Endothelial cell of umbilical vein (primary cell): Measurements from ENCODE around the gene RTN1. TPM values are rescaled to one million over a fixed set of nuclear protein-coding genes. Genes with fewer than 3 reads are reported as not detected.

Experiments
- BruUV-seq: library from RNA; stranded (reverse); fragments of 400-500 nt; replicated peaks from 2 replicates; lab custom pipeline; 2021; lab: Mats Ljungman, UMichigan
- CTCF ChIA-PET: fragments of 300-600, 350-600 bp; sonication (Branson Sonifier 250); formaldehyde crosslinking; loops from one replicate; lab custom pipeline; 2021; ENCODE audit warnings: antibody characterized with exemption, inconsistent platforms; lab: Charles Lee
- POLR2A ChIA-PET: fragments of 300-600, 350-600 bp; sonication (Branson Sonifier 250); formaldehyde crosslinking; loops from one replicate; lab custom pipeline; 2021; ENCODE audit warnings: antibody characterized with exemption, inconsistent platforms; lab: Charles Lee
- DNase-seq: peaks from one replicate; pipeline ENCODE4 v3.0.0-alpha.2; 2011; ENCODE audit warnings: low read depth, low spot score
- FAIRE-seq: peaks from 2 replicates; lab custom pipeline; 2011; peaks lifted over from hg19 to GRCh38; lab: Jason Lieb, UNC
- H2AFZ ChIP-seq: 2 replicates; pipeline ENCODE4 v1.6.0; 2012; ENCODE audit warnings: low read depth, low read length, control low read depth, inconsistent platforms
- H3K27ac ChIP-seq: 2 replicates; pipeline ENCODE4 v1.5.1; 2011; ENCODE audit warnings: low read depth, mild to moderate bottlenecking, control low read depth, low read length, moderate library complexity; ENCODE audit not compliant: insufficient read depth
- H3K27me3 ChIP-seq, 2 experiments: 2 replicates each; pipeline versions ENCODE4 v1.6.0 to v1.6.1; 2011; ENCODE audit warnings: low read length in 2 of 2, mixed read lengths in 1 of 2; ENCODE audit not compliant: control insufficient read depth in 2 of 2, insufficient read depth in 2 of 2
- H3K36me3 ChIP-seq, 2 experiments: 2 replicates in 1 of 2; 3 replicates in 1 of 2; pipeline ENCODE4 v1.5.1; 2011; ENCODE audit warnings: low read length in 2 of 2, mild to moderate bottlenecking in 1 of 2, moderate library complexity in 1 of 2; ENCODE audit not compliant: control insufficient read depth in 2 of 2, insufficient read depth in 2 of 2; ENCODE audit errors: extremely low read depth in 1 of 2
- H3K4me1 ChIP-seq: 3 replicates; pipeline ENCODE4 v1.5.1; 2011; ENCODE audit warnings: mild to moderate bottlenecking, low read length; ENCODE audit not compliant: control insufficient read depth, insufficient read depth; ENCODE audit errors: extremely low read depth
- H3K4me2 ChIP-seq: 2 replicates; pipeline ENCODE4 v1.6.1; 2011; ENCODE audit warnings: low read length, control low read depth, mixed read lengths; ENCODE audit not compliant: insufficient read depth
- H3K4me3 ChIP-seq, 3 experiments: fragments of 200-600 bp in 1 of 3; sonication (generic), shearing (Covaris generic) in 1 of 3; replicated peaks in 1 of 3; 2 replicates each; pipeline ENCODE4 v1.5.1; 2011 to 2016; ENCODE audit warnings: control low read depth in 3 of 3, low read length in 3 of 3, mild to moderate bottlenecking in 2 of 3, inconsistent platforms in 1 of 3, low read depth in 1 of 3, moderate library complexity in 1 of 3; ENCODE audit not compliant: insufficient read depth in 1 of 3
- H3K79me2 ChIP-seq: 2 replicates; pipeline ENCODE4 v1.6.0; 2012; ENCODE audit warnings: low read length, inconsistent platforms; ENCODE audit not compliant: control insufficient read depth, insufficient read depth
- H3K9ac ChIP-seq: replicated peaks from 2 replicates; pipeline ENCODE3; 2011; ENCODE audit warnings: low read length, control low read depth; ENCODE audit not compliant: insufficient read depth; ENCODE audit errors: extremely low read depth
- H3K9me1 ChIP-seq: replicated peaks from 3 replicates; pipeline ENCODE4 v1.6.0; 2011; ENCODE audit warnings: mild to moderate bottlenecking, low read length; ENCODE audit not compliant: control insufficient read depth, insufficient read depth; ENCODE audit errors: extremely low read depth
- H3K9me3 ChIP-seq: replicated peaks from 2 replicates; pipeline ENCODE4 v1.5.1; 2012; ENCODE audit warnings: low read length, inconsistent platforms; ENCODE audit not compliant: control insufficient read depth, insufficient read depth
- H4K20me1 ChIP-seq: replicated peaks from 2 replicates; pipeline ENCODE3; 2011; ENCODE audit warnings: mild to moderate bottlenecking, low read length; ENCODE audit not compliant: control insufficient read depth, insufficient read depth; ENCODE audit errors: extremely low read depth
- CTCF ChIP-seq, 2 donors: IDR thresholded peaks; 1 replicate in 1 of 2; 2 replicates in 1 of 2; pipeline ENCODE4 v1.5.1; 2011; ENCODE audit warnings: low read length in 2 of 2, mild to moderate bottlenecking in 2 of 2, moderate library complexity in 2 of 2, control low read depth in 1 of 2, inconsistent platforms in 1 of 2, low read depth in 1 of 2; ENCODE audit not compliant: insufficient read depth in 1 of 2; ENCODE audit errors: extremely low read depth in 1 of 2
- EZH2 ChIP-seq: IDR thresholded peaks from 2 replicates; pipeline ENCODE4 v1.6.1; 2012; ENCODE audit warnings: borderline replicate concordance, low read depth, mild to moderate bottlenecking, moderate library complexity, low read length, inconsistent platforms; ENCODE audit not compliant: severe bottlenecking
- FOS ChIP-seq: IDR thresholded peaks from 2 replicates; pipeline ENCODE4 v1.6.1; 2011; ENCODE audit warnings: mild to moderate bottlenecking, low read length, moderate library complexity, borderline replicate concordance; ENCODE audit not compliant: insufficient read depth
- GATA2 ChIP-seq: IDR thresholded peaks from 2 replicates; pipeline ENCODE4 v1.7.0; 2011; ENCODE audit warnings: low read depth, mild to moderate bottlenecking, moderate library complexity, mixed read lengths, low read length; ENCODE audit not compliant: insufficient read length, insufficient read depth
- JUN ChIP-seq: IDR thresholded peaks from 2 replicates; pipeline ENCODE4 v1.6.1; 2011; ENCODE audit warnings: borderline replicate concordance, low read depth; ENCODE audit not compliant: insufficient read length, insufficient read depth
- MYC ChIP-seq: IDR thresholded peaks from one replicate; pipeline ENCODE4 v1.6.1; 2011; ENCODE audit warnings: mild to moderate bottlenecking, low read depth, low read length
- POLR2A ChIP-seq: IDR thresholded peaks from 2 replicates; pipeline ENCODE4 v1.6.1; 2012; ENCODE audit warnings: low read depth, mild to moderate bottlenecking, control low read depth, low read length
- POLR2AphosphoS5 ChIP-seq: IDR thresholded peaks from 2 replicates; pipeline ENCODE4 v1.6.1; 2012; ENCODE audit warnings: low read depth, mild to moderate bottlenecking, control low read depth, low read length, moderate library complexity; ENCODE audit not compliant: insufficient read depth
- dilution Hi-C: fragments of 300-500 bp; cut with MboI; formaldehyde crosslinking; loops from one replicate; pipeline ENCODE4 v1.15.0; 2019; ENCODE audit warnings: low sequenced_read_pairs; ENCODE audit not compliant: extremely low pct_ligation_motif_present
- intact Hi-C: fragments of 100-400 bp; cut with micrococcal nuclease; formaldehyde crosslinking; loops from one replicate; pipeline ENCODE4 v1.10.0; 2022
- polyA plus RNA-seq, 4 experiments: library from polyadenylated mRNA; depleted of rRNA in 3 of 4; stranded (reverse) in 3 of 4; unstranded in 1 of 4; fragments of >200 nt; gene quantifications; 2 replicates each; pipeline versions ENCODE4 v1.2.1 to v1.2.3, GENCODE V29; 2011 to 2012; ENCODE audit warnings: missing spikeins in 1 of 4
- total RNA-seq: library from RNA; stranded (reverse); gene quantifications from 2 replicates; pipeline ENCODE4 v1.2.3, GENCODE V29; 2021
- TF ChIP-seq, protein P1 (sequence below): IDR thresholded peaks from 2 replicates; pipeline ENCODE4 v1.6.1; 2011; ENCODE audit not compliant: insufficient read depth, insufficient read length

RTN1 gene
- total and polyA plus RNA-seq, 2 donors (not counting 3 experiments of a cell fraction or from before 2014, with no cell fraction given) = 0.10 to 0.29 TPM

DNA sequence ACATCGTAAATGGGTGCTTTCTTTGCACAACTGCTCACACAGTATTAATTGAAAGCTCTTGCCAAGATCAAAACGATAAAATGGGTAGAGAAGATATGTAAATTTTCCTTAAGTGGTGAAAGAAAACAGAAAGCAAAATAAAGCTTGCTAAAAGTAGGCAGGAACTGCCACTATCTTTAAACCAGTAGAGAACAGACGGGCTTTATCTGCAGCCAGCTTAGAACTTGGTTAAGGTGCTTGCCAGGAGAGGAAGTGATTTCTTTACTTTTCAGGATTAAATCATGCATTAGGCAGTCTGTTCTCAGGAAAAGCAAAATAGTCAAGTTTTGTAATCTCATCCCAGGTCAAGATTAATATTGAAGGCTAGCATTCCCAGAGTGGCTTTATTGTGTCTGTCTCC, 237.1 kb downstream of the RTN1 start:
- TF ChIP-seq JUN (no peak), POLR2AphosphoS5 (no peak), MYC (no peak), EZH2 (no peak), FOS (no peak), GATA2 (no peak), CTCF (IDR thresholded peaks at IDR 0.05; ENCODE audit: extremely low read depth in 1 of 2, insufficient read depth in 1 of 2, low read depth in 1 of 2, low read length in 2 of 2) (no peak), POLR2A (no peak)
- TF ChIP-seq, protein P1, sequence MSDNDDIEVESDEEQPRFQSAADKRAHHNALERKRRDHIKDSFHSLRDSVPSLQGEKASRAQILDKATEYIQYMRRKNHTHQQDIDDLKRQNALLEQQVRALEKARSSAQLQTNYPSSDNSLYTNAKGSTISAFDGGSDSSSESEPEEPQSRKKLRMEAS = no peak
- Histone ChIP-seq H3K9me1 (no peaks in the 10 kb centered on the region), H3K27me3 (peaks cover 16 to 42% of the 10 kb centered on the region in 2 experiments), H3K4me2 (no peak overlapping the region), H4K20me1 (no peaks in the 10 kb centered on the region), H2AFZ (no peak overlapping the region), H3K4me1 (no peaks in the 10 kb centered on the region), H3K9ac (no peak overlapping the region), H3K4me3 (no peak overlapping the region), H3K9me3 (no peaks in the 10 kb centered on the region), H3K36me3 (no peaks in the 10 kb centered on the region), H3K27ac (no peak overlapping the region), H3K79me2 (no peaks in the 10 kb centered on the region)
- BruUV-seq = no TSS peak
- no peak for DNase-seq
- ChIA-PET POLR2A (no interaction called here), CTCF (interaction anchor here (1.2 to 2.7 kb wide), 13 partner anchors 10 to 550 kb away, joined by 3 to 154 read pairs (median 7); no protein-coding TSS in a partner anchor)
- no peak for FAIRE-seq
- intact Hi-C loops (loop anchor here (2.0 kb wide), 1 partner anchor 331 kb away; no protein-coding TSS in a partner anchor), dilution Hi-C loops (no loop called here)
